GM19324 (cell line): ENCODE measurements around the gene GNG8.
"Not testable (repeated sequence)": the region's sequence is repeated elsewhere in the genome, so short reads cannot be mapped to it uniquely, and the experiment has no call there.

Experiments used
- ATAC-seq: cut with Tn5 transposase; IDR thresholded peaks from one replicate; pipeline ENCODE4 v1.9.1; 2021; ENCODE audit warnings: mild to moderate bottlenecking, moderate library complexity; ENCODE audit not compliant: unreplicated experiment, low FRiP score

The GNG8 gene

GRCh38 chr19:46648060-46648960 lies 12.3 kb upstream of the GNG8 start:
- no peak for ATAC-seq

GRCh38 chr19:46646402-46646801 lies 10.4 kb upstream of the GNG8 start:
- no peak for ATAC-seq

DNA sequence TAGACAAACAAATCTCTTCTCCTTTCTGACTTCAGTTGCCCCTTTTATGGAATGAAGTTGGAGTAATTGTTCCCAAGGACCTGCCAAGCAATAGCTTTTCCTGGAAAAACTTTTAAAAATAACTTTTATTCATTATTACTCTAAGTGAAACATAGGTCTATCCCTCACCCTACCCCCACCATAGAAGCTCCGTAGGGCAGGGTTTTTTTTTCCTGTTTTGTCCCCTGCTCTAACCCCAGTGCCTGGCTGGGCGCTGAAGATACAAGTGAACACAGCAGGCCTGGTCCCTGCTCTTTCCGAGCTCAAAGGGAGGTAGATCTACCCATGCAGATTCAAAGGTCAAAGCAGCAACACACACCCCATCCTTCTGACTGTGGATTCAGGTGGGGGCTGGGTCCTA lies 8.7 kb upstream of the GNG8 start:
- ATAC-seq, result no peak

- no peak for ATAC-seq
Observed at GRCh38 chr19:46640656-46641055, 4.7 kb upstream of the GNG8 start.

DNA sequence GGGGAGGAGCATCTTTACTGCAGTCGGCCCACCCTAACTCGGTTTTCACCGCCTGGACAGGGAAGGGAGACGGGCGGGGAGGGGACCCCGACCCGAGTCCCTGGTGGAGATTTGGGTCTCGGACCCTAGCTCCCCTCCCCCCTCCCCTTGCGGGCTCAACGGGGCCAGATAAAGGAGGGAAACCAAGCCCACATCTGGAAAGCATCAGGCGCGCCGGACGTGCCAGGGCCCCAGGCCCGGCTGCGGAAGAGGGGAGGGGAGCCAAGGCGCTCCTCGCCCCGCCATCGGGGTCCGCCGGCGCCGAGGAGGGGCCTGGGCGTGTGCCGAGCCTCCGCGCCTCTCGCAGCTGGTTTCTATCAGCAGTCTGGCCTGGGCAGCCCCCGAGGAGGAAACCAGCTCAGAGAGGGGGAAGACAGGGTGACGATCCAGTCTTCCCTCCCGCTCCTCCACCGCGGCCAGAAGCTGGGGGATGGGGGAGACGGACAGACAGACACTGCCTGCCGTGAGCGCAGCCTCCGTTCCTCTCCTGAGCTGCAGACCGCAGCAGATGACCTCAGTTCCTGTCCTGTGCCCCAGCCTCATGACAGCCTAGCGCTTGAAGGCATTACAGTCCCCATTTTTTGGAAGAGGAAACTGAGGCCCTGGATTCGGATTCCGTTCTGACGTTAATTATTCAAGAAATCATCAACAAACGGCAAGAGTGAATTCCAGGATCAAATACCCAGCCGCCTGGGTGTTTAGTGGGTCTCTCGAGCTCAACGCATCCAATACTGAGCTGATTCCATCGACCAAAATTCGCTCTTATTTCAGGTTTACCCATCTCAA lies 3.6 kb upstream of the GNG8 start:
- ATAC-seq, result no peak

- no peak for ATAC-seq
Observed at GRCh38 chr19:46637224-46637623, 1.2 kb upstream of the GNG8 start.

- no peak for ATAC-seq
Observed at GRCh38 chr19:46634656-46635218, 1.3 kb downstream of the GNG8 start.

DNA sequence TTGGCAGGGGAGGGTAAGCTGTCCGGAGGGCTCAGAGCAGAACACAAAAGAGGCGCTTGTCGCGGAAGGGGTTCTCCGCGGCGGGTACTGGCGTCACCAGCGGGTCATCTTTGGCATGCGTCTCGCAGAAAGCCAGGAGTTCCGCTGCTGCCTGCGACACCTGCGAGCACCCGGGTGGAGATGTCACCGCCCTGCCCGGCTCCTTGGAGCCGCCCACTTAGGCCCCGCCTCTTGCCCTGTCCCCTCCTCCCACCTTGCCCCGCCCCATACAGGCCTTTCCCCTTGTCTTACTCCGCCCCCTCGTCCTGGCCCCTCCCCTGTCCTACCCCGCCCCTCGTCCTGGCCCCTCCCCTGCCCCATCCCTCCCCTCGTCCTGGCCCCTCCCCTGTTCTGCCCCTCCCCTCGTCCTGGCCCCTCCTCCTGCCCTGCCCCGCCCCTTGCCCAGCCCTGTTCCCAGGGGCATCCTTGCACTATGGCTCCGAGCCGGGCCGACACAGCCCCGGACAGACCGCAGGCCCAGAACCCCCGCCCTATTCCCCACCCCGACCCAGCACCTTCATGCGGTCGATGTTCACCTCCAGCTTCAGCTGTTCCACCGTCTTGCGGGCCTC lies 1.9 kb downstream of the GNG8 start:
- ATAC-seq, result peak; percentile 62

DNA sequence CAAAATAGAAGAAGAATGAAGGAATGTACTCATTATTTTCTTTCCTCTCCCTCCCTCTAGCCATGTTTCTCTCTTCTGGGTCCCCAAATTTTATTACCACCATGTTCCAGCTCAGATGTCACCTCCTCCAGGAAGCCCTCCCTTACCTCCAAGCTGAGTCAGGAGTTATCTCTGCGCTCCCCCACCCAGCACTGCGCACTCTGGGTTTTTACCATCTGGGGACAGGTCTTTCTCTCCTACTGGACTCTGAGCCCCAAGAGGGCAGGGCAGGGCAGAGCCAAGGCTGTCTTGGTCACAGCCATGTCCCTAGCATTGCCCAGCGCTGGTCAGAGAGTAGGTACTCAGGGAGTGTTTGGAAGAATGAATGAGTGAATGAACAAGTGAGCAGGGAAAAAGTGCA lies 2.9 kb downstream of the GNG8 start:
- ATAC-seq, result no peak

GRCh38 chr19:46631481-46631880 lies 4.5 kb downstream of the GNG8 start:
- ATAC-seq, result no peak

DNA sequence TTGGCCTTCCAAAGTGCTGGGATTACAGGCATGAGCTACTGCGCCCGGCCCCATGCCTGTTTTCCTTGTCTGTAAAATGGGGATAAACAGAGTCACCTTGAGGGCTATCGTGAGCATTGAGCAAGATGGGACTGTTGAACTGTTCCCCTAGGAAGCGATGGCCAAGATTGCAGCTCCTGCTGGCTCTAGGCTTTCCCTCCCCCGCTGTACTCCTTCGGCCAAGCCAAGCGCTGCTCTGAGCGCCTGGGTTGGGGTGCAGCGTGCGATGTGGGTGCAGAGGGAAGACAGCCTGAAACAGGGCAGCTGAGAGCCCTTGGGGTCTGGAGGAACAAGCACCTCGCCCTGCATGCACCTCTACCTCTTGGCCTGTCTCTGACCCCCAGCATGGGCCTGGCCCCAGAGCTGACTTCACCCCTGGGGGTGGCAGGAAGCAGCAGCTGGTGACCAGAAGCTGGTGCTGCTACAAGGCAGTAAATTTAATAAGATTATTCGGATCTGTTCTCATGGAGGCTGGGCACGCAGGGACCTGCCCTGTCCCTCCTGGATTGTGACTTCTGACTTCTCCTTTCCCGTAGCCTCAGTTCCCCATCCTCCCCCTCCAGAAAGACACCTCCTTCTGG lies 5.3 kb downstream of the GNG8 start:
- ATAC-seq, result no peak

GRCh38 chr19:46629546-46630025 lies 6.4 kb downstream of the GNG8 start:
- no peak for ATAC-seq

- not testable (repeated sequence) for ATAC-seq
Observed at GRCh38 chr19:46628970-46629369, 7.0 kb downstream of the GNG8 start.

- ATAC-seq, result no peak
Observed at GRCh38 chr19:46626446-46626845, 9.6 kb downstream of the GNG8 start.

DNA sequence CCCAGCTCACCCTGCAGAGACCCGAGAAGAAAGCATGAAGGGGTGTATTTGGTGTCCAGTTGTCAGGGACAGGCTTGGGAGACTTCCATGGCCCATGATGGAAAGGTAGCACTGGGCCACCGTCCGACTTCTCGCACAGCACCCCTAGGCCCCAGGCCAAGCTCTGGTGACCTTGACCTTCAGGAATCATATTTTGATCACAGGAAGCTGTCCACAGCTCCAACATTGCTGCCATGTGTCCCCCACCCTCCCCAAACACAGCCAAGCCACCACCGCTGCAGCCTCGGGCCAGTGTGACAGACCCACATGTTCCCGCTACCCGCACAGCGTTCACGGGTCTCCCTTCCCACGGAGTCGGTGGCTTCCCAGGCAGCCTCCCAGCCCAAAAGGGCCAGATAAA lies 10.3 kb downstream of the GNG8 start:
- no peak for ATAC-seq

GRCh38 chr19:46624958-46625661 lies 10.9 kb downstream of the GNG8 start, which contains the start of gene PTGIR:
PTGIR (minus strand) TSS chr19:46625089; CDS start chr19:46624225, 864 bp downstream.
- no peak for ATAC-seq

- ATAC-seq, result no peak
Observed at GRCh38 chr19:46623915-46624502, 12.0 kb downstream of the GNG8 start.

DNA sequence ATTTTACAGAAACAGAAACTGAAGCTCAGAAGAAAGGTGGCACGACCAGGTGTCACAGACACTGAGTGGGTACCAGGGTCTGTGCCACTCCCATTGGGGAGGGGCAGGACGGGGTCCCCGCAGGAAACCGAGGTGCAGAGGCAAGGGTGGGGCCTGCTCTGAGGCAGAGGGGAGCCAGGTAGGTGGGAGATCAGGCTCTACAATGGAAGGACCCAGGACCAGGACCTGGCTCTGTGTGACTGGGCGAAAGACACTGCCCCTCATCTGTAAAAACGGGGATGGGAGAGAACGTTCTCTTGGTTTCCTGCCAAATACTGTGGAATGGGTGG lies 13.9 kb downstream of the GNG8 start:
- ATAC-seq, result no peak
